Activated naive CD4-positive, alpha-beta T cell treated with anti-CD3 and anti-CD28 coated beads, Interleukin-2, amount 50 U/mL, for 24 hours (primary cell): ENCODE measurements around the gene ZPBP.
A peak's percentile ranks its signal among the peaks of the same experiment; 100 is the strongest.

Experiments used
- H3K27ac Mint-ChIP-seq: one replicate; pipeline ENCODE4 v1.8.0; 2021; ENCODE audit warnings: mild to moderate bottlenecking, mixed read lengths
- H3K27me3 Mint-ChIP-seq: one replicate; pipeline ENCODE4 v1.8.0; 2021; ENCODE audit warnings: mixed read lengths
- H3K36me3 Mint-ChIP-seq: one replicate; pipeline ENCODE4 v1.8.0; 2021; ENCODE audit warnings: mixed read lengths
- H3K4me1 Mint-ChIP-seq: one replicate; pipeline ENCODE4 v1.8.0; 2021; ENCODE audit warnings: mixed read lengths
- H3K4me3 Mint-ChIP-seq: one replicate; pipeline ENCODE4 v1.8.0; 2021; ENCODE audit warnings: mild to moderate bottlenecking, mixed read lengths
- H3K9me3 Mint-ChIP-seq: one replicate; pipeline ENCODE4 v1.8.0; 2021; ENCODE audit warnings: mixed read lengths

The ZPBP gene, protein sequence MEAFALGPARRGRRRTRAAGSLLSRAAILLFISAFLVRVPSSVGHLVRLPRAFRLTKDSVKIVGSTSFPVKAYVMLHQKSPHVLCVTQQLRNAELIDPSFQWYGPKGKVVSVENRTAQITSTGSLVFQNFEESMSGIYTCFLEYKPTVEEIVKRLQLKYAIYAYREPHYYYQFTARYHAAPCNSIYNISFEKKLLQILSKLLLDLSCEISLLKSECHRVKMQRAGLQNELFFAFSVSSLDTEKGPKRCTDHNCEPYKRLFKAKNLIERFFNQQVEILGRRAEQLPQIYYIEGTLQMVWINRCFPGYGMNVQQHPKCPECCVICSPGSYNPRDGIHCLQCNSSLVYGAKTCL

GRCh38 chr7:50092579-50093491 lies at the start of gene ZPBP:
Gene ZPBP (minus strand): TSS chr7:50093246. CDS start chr7:50093194, 52 bp downstream.
- H3K9me3 Mint-ChIP-seq = no peaks in the 10 kb centered on the region
- H3K4me1 Mint-ChIP-seq = peaks cover 15% of the 10 kb centered on the region
- H3K4me3 Mint-ChIP-seq = peak within 1 kb of the TSS; percentile 93
- no peaks in the 10 kb centered on the region for H3K36me3 Mint-ChIP-seq
- peak within 1 kb of the TSS; percentile 89 for H3K27ac Mint-ChIP-seq
- no peaks in the 10 kb centered on the region for H3K27me3 Mint-ChIP-seq

DNA sequence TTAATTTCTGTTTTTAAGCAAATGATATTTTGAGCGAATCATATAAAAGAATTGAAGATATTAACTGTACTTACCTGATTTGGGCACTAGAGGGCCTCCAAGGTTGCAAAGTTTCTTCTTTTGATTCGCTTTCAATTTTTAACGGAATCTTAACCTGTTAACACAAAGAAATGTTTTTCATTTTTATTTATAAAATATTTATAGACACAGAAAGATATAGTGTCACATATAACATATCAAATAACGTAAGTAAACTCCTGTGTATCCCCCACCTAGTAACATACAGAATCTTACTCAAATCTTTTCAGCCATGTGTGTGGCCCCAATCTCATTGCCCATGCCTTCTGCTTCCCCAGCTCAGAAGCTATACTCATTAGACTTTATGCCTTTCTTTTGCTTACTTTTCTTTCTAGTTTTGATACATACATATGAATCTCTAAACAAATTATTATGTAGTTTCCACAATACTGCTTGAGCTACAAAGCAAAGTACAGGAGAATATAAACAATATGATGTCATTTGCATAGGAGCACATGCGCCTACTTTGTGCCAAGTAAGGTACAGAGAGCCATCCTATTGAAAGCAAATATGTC lies 49.5 kb upstream of the ZPBP start:
- no peaks in the 10 kb centered on the region for H3K27me3 Mint-ChIP-seq
- H3K36me3 Mint-ChIP-seq = no peaks in the 10 kb centered on the region
- H3K27ac Mint-ChIP-seq = peak overlapping the region; percentile 85
- peak overlapping the region; percentile 70 for H3K4me3 Mint-ChIP-seq
- peaks cover 41% of the 10 kb centered on the region for H3K4me1 Mint-ChIP-seq
- no peaks in the 10 kb centered on the region for H3K9me3 Mint-ChIP-seq

DNA sequence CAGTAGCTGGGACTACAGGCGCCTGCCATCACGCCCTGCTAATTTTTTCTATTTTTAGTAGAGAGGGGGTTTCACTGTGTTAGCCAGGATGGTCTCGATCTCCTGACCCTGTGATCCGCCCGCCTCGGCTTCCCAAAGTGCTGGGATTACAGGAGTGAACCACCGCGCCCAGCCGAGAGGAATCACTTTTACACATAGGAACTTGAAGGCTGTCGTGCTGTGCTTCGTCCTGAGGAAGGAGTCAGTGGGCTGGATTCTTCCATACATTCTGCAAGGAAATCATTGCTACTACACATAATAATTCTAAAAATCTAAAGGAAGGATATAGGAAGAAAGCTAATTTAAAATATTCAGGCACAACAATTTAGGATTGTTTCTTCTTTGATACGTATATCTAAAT lies 48.8 kb upstream of the ZPBP start:
- Mint-ChIP-seq H3K27me3 (no peaks in the 10 kb centered on the region), H3K4me1 (peaks cover 34% of the 10 kb centered on the region), H3K4me3 (no peak overlapping the region), H3K9me3 (no peaks in the 10 kb centered on the region), H3K36me3 (no peaks in the 10 kb centered on the region), H3K27ac (no peak overlapping the region)

DNA sequence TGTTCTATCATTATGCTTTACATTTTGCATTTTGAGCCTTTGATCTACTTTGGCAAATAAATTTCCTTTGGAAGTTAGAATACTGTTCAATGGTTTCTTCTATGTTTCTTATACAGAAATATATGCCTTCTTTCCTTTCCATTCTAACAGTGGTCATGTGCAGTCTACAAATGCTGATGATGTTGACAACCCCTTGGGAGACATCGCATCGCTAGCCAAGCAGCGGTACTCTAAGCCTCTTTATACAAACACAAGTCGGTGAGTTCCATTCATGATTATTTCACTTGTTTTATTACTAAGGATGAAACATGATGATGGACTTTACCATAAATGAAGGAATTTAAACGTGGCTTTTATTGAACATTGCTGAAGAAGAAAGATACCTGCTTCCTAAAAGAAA lies 48.1 kb upstream of the ZPBP start:
- H3K4me3 Mint-ChIP-seq = no peak overlapping the region
- peaks cover 27% of the 10 kb centered on the region for H3K4me1 Mint-ChIP-seq
- no peaks in the 10 kb centered on the region for H3K9me3 Mint-ChIP-seq
- H3K27ac Mint-ChIP-seq = no peak overlapping the region
- no peaks in the 10 kb centered on the region for H3K27me3 Mint-ChIP-seq
- no peaks in the 10 kb centered on the region for H3K36me3 Mint-ChIP-seq

- Mint-ChIP-seq H3K36me3 (no peaks in the 10 kb centered on the region), H3K9me3 (no peaks in the 10 kb centered on the region), H3K27ac (no peak overlapping the region), H3K27me3 (no peaks in the 10 kb centered on the region), H3K4me1 (peaks cover 23% of the 10 kb centered on the region), H3K4me3 (no peak overlapping the region)
Measured at GRCh38 chr7:50140688-50141087, 47.6 kb upstream of the ZPBP start.

- H3K4me1 Mint-ChIP-seq = peaks cover 4% of the 10 kb centered on the region
- no peaks in the 10 kb centered on the region for H3K36me3 Mint-ChIP-seq
Measured at GRCh38 chr7:50138101-50138500, 45.1 kb upstream of the ZPBP start.

GRCh38 chr7:50125766-50126165 lies 32.7 kb upstream of the ZPBP start:
- no peak overlapping the region for H3K4me3 Mint-ChIP-seq
- H3K27ac Mint-ChIP-seq = no peak overlapping the region
- no peaks in the 10 kb centered on the region for H3K36me3 Mint-ChIP-seq
- H3K9me3 Mint-ChIP-seq = no peaks in the 10 kb centered on the region
- H3K4me1 Mint-ChIP-seq = no peaks in the 10 kb centered on the region
- H3K27me3 Mint-ChIP-seq = peaks cover 1% of the 10 kb centered on the region

More at GRCh38 chr7:50138101-50138500, 45.1 kb upstream of the ZPBP start:
- Mint-ChIP-seq H3K9me3 (no peaks in the 10 kb centered on the region), H3K27ac (no peak overlapping the region), H3K27me3 (no peaks in the 10 kb centered on the region), H3K4me3 (no peak overlapping the region)

DNA sequence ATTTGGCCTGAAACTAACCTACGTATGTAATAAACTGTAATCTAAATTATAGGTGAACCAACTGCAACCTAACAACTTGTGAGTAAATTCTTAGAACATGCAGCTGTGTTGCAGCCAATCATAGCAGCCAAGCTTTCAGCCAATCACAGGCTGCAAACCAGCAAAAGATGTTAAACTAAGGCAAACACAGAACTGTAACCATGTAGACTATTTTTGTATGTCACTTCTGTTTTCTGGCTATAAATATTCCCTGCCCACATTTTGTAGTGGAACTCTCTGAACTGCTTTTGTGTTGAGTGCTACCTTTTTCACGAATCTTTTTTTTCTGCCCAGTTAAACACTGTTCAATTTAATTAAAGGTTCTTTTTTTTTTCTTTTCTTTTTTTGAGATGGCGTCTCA lies 28.2 kb upstream of the ZPBP start:
- Mint-ChIP-seq H3K27me3 (no peaks in the 10 kb centered on the region), H3K27ac (no peak overlapping the region), H3K4me3 (no peak overlapping the region), H3K9me3 (no peaks in the 10 kb centered on the region), H3K4me1 (no peaks in the 10 kb centered on the region), H3K36me3 (no peaks in the 10 kb centered on the region)

DNA sequence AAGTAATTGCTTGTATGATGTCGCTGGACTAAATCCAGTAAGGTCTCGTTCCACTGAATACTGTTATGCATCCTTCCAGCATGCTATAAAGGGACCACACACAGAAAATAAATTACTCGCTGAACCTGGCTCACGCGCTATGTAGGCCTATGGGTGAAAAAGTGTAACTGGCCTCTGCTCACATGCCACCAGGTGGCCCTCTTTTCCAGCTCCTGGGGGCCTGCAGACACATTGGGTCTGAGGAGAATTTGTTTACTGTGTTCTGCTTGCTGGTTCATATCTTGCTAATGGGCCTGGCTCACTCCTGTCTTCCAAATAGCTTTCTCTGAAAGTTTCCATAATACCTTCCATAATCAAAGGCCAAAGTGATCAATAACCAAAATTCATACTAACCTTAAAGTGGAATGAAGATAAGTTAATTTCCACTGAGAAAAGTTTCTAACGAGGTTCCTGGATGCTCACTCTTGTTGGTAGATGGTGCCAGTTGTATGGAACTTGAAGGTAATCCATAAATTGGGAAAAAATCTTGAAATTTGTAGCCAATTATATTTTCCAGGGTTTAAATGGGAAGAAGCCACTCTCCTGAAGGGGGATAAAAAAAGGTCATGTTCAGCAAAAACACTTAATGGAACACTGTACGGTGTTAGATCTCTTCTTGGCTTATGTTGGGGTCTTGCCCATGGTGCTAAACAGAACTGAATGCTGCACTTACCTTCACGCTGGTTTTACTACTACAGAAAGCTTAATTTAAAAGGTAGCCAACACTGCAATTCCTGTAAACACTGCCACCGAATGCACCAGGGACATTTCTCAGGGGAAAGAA lies 27.0 kb upstream of the ZPBP start:
- no peak overlapping the region for H3K4me3 Mint-ChIP-seq
- H3K4me1 Mint-ChIP-seq = no peaks in the 10 kb centered on the region
- H3K27ac Mint-ChIP-seq = no peak overlapping the region
- H3K9me3 Mint-ChIP-seq = no peaks in the 10 kb centered on the region
- no peaks in the 10 kb centered on the region for H3K27me3 Mint-ChIP-seq
- H3K36me3 Mint-ChIP-seq = no peaks in the 10 kb centered on the region

GRCh38 chr7:50112250-50112649 lies 19.2 kb upstream of the ZPBP start:
- Mint-ChIP-seq H3K36me3 (peaks cover 2% of the 10 kb centered on the region), H3K4me1 (no peaks in the 10 kb centered on the region), H3K4me3 (no peak overlapping the region), H3K27me3 (peaks cover 16% of the 10 kb centered on the region), H3K9me3 (peaks cover 10% of the 10 kb centered on the region), H3K27ac (no peak overlapping the region)

GRCh38 chr7:50101873-50102272 lies 8.8 kb upstream of the ZPBP start:
- Mint-ChIP-seq H3K27me3 (peaks cover 5% of the 10 kb centered on the region), H3K9me3 (no peaks in the 10 kb centered on the region), H3K27ac (no peak overlapping the region), H3K4me1 (no peaks in the 10 kb centered on the region), H3K4me3 (no peak overlapping the region), H3K36me3 (no peaks in the 10 kb centered on the region)

DNA sequence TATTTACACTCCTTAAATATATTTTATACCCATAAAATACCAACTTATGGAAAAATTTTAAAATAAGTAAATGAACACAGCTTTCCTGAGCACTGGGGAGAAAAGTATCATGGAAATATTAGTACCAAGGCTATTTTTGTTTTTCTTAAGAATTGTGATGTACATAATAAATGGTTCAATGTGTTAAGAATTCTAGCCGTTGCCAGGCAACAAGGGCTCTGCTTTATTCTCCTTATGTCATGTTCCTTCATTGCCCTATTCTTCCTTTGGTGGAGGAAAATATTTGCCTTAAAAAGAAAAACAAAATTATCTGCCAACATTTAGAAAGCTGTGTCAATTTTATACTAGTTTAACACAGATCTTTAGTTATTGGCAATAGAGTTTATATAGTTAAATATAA lies 2.6 kb upstream of the ZPBP start:
- Mint-ChIP-seq H3K4me3 (no peak overlapping the region), H3K4me1 (peaks cover 15% of the 10 kb centered on the region), H3K36me3 (no peaks in the 10 kb centered on the region), H3K27me3 (no peaks in the 10 kb centered on the region), H3K27ac (no peak overlapping the region), H3K9me3 (no peaks in the 10 kb centered on the region)

GRCh38 chr7:50088463-50089129 lies 4.5 kb downstream of the ZPBP start:
- Mint-ChIP-seq H3K27ac (no peak overlapping the region), H3K27me3 (peaks cover 2% of the 10 kb centered on the region), H3K4me1 (peaks cover 13% of the 10 kb centered on the region), H3K9me3 (no peaks in the 10 kb centered on the region), H3K36me3 (no peaks in the 10 kb centered on the region), H3K4me3 (no peak overlapping the region)

DNA sequence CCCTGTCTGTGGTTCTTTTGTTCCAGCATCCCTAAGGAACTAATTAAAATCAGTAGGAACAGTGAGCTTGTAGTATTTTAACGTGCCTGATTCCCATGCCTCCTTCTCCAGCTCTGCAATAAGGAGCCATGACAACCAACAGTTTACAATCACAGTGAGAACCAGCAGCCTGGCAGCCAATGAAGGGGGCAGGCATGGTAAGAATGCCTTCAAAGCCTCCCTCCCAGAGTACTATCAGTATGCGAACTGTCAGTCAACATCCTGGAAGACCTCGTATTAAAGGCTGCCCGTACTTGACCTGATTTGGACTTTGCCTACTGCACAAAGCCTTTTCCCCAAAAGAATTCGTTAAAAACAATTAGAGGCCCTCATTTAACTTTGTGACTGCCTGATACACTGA lies 7.7 kb downstream of the ZPBP start:
- H3K36me3 Mint-ChIP-seq = no peaks in the 10 kb centered on the region
- H3K4me3 Mint-ChIP-seq = no peak overlapping the region
- no peak overlapping the region for H3K27ac Mint-ChIP-seq
- no peaks in the 10 kb centered on the region for H3K4me1 Mint-ChIP-seq
- H3K27me3 Mint-ChIP-seq = peaks cover 2% of the 10 kb centered on the region
- H3K9me3 Mint-ChIP-seq = no peaks in the 10 kb centered on the region

DNA sequence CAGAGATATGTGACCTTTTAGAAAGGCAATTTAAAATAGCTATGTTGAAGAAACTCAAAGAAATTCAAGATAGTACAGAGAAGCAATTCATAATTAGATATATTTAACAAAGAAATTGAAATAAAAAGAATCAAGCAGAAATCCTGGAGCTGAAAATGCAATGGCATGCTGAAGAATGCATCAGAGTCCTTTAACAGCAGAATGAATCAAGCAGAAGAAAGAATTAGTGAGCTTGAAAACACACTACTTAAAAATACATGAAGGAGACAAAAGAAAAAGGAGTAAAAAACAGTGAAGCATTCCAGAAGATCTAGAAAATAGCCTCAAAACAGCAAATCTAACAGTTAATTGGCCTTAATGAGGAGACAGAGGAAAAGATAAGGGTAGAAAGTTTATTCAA lies 20.0 kb downstream of the ZPBP start:
- peaks cover 10% of the 10 kb centered on the region for H3K36me3 Mint-ChIP-seq
- peaks cover 19% of the 10 kb centered on the region for H3K9me3 Mint-ChIP-seq
- H3K4me1 Mint-ChIP-seq = peaks cover 23% of the 10 kb centered on the region
- peaks cover 8% of the 10 kb centered on the region for H3K27me3 Mint-ChIP-seq
- no peak overlapping the region for H3K27ac Mint-ChIP-seq
- no peak overlapping the region for H3K4me3 Mint-ChIP-seq
